Stomach (tissue), 9 donors: ENCODE data around the gene BNIP3. TPM values are rescaled to one million over a fixed set of nuclear protein-coding genes. Genes with fewer than 3 reads are reported as not detected.

Experiments
- DNase-seq, 2 donors: peaks; one replicate each; pipeline versions ENCODE4 v3.0.0 to v3.0.0-alpha.2; 2013 to 2019
- H3K27ac ChIP-seq, 5 donors: fragments of 200-600 bp in 4 of 5; sonication (generic) in 4 of 5; one replicate each; pipeline ENCODE4 v1.5.1; 2013 to 2019; ENCODE audit warnings: mild to moderate bottlenecking in 1 of 5, moderate library complexity in 1 of 5
- H3K27me3 ChIP-seq, 3 donors: fragments of 200-600 bp; sonication (generic); one replicate each; pipeline ENCODE4 v1.5.1; 2017 to 2019; ENCODE audit warnings: mixed run types in 1 of 3
- H3K36me3 ChIP-seq, 4 donors: fragments of 200-600 bp; sonication (generic); 1 replicate in 3 of 4; 2 replicates in 1 of 4; pipeline ENCODE4 v1.5.1; 2016 to 2019
- H3K4me1 ChIP-seq, 4 donors: fragments of 200-600 bp; sonication (generic); one replicate each; pipeline ENCODE4 v1.5.1; 2016 to 2019
- H3K4me3 ChIP-seq, 4 donors: fragments of 200-600 bp; sonication (generic) in 3 of 4; one replicate each; pipeline ENCODE4 v1.5.1; 2016 to 2019; ENCODE audit warnings: mild to moderate bottlenecking in 1 of 4
- H3K9me3 ChIP-seq, 4 donors: fragments of 200-600 bp; sonication (generic); one replicate each; pipeline ENCODE4 v1.5.1; 2016 to 2019
- CTCF ChIP-seq, 7 experiments: fragments of 450-650 bp in 4 of 7; fragments of 200-600 bp in 3 of 7; sonication (generic) in 3 of 7; IDR thresholded peaks; one replicate each; pipeline ENCODE4 v1.5.1; 2016 to 2019; ENCODE audit warnings: antibody characterized with exemption in 7 of 7, control low read depth in 2 of 7, mild to moderate bottlenecking in 1 of 7
- EP300 ChIP-seq: sonication (generic); formaldehyde crosslinking; IDR thresholded peaks from one replicate; pipeline ENCODE4 v1.6.1; 2017; ENCODE audit warnings: antibody characterized with exemption
- POLR2A ChIP-seq, 4 donors: fragments of 450-650 bp; IDR thresholded peaks; one replicate each; pipeline ENCODE4 v1.6.1; 2016; ENCODE audit warnings: antibody characterized with exemption in 4 of 4, control low read depth in 2 of 4, mild to moderate bottlenecking in 1 of 4, moderate library complexity in 1 of 4
- POLR2AphosphoS5 ChIP-seq, 3 donors: sonication (generic); formaldehyde crosslinking; IDR thresholded peaks; one replicate each; pipeline ENCODE4 v1.6.1; 2016; ENCODE audit warnings: antibody characterized with exemption in 3 of 3
- WGBS, 5 donors: extraction: QIAGEN DNeasy Blood & Tissue Kit in 3 of 5; methylation state at CpG; one replicate each; pipeline versions ENCODE4 v1.1.5 to v1.1.7; 2013 to 2018; 5-methylcytosine and 5-hydroxymethylcytosine counted together
- intact Hi-C: fragments of 100-400 bp; cut with DNase I; formaldehyde crosslinking; loops from one replicate; pipeline ENCODE4 v1.15.1; 2023; ENCODE audit warnings: low total_unique reads
- polyA plus RNA-seq, 3 donors: library from polyadenylated mRNA; stranded (reverse); fragments of 200-250 nt; gene quantifications; one replicate each; pipeline ENCODE4 v1.2.3, GENCODE V29; 2013
- total RNA-seq, 5 donors: library from RNA; depleted of rRNA; stranded (reverse); fragments of >200 nt; gene quantifications; one replicate each; pipeline versions ENCODE4 v1.1.0 to v1.2.3, GENCODE V29; 2014 to 2016
- donor health status: healthy with polysubstance abuse.
- donor health status: Bipolar disorder and iron deficiency.
- donor health status: healthy.

Gene BNIP3
- total and polyA plus RNA-seq, 8 donors = 9.8 to 81.7 (median 22.0) TPM

- H3K27ac ChIP-seq = no peak overlapping the region
- no peaks in the 10 kb centered on the region for H3K36me3 ChIP-seq
- no peak for TF ChIP-seq EP300
- TF ChIP-seq POLR2AphosphoS5 (IDR thresholded peaks at IDR 0.05) = no peak
- no peak for TF ChIP-seq POLR2A (IDR thresholded peaks at IDR 0.05)
- TF ChIP-seq CTCF (IDR thresholded peaks at IDR 0.05) = no peak
- H3K4me3 ChIP-seq = no peak overlapping the region
- H3K27me3 ChIP-seq = no peaks in the 10 kb centered on the region
- no peak for DNase-seq
- 93 to 96% (median 95%) methylated on average over 28 of the region's 28 CpGs for WGBS, 5 donors
- H3K9me3 ChIP-seq = peaks cover 0 to 13% (median 2%) of the 10 kb centered on the region in 4 donors
- H3K4me1 ChIP-seq = peaks cover 10 to 56% (median 33%) of the 10 kb centered on the region in 4 donors
- intact Hi-C loops = no loop called here
Observed at GRCh38 chr10:131926743-131927595, 54.8 kb downstream of the BNIP3 start.

GRCh38 chr10:131926253-131926652 lies 55.5 kb downstream of the BNIP3 start:
- H3K27ac ChIP-seq = no peak overlapping the region
- peaks cover 7 to 51% (median 30%) of the 10 kb centered on the region in 4 donors for H3K4me1 ChIP-seq
- H3K9me3 ChIP-seq = peaks cover 0 to 13% (median 2%) of the 10 kb centered on the region in 4 donors
- H3K27me3 ChIP-seq = no peaks in the 10 kb centered on the region
- TF ChIP-seq POLR2AphosphoS5 (IDR thresholded peaks at IDR 0.05) (no peak), EP300 (no peak), POLR2A (IDR thresholded peaks at IDR 0.05) (no peak), CTCF (IDR thresholded peaks at IDR 0.05) (no peak)
- WGBS, 5 donors = 96 to 100% (median 97%) methylated on average over 10 of the region's 10 CpGs
- intact Hi-C loops = no loop called here
- no peak overlapping the region for H3K4me3 ChIP-seq
- H3K36me3 ChIP-seq = no peaks in the 10 kb centered on the region
- DNase-seq = no peak

- H3K4me1 ChIP-seq = peaks cover 7 to 47% (median 30%) of the 10 kb centered on the region in 4 donors
- H3K27me3 ChIP-seq = no peaks in the 10 kb centered on the region
- H3K36me3 ChIP-seq = no peaks in the 10 kb centered on the region
- no peak overlapping the region for H3K4me3 ChIP-seq
- intact Hi-C loops = no loop called here
- WGBS, 5 donors = 93 to 97% (median 97%) methylated on average over 9 of the region's 9 CpGs
- no peak for TF ChIP-seq POLR2A (IDR thresholded peaks at IDR 0.05)
- no peak for TF ChIP-seq POLR2AphosphoS5 (IDR thresholded peaks at IDR 0.05)
- DNase-seq = no peak
- peaks cover 0 to 13% (median 2%) of the 10 kb centered on the region in 4 donors for H3K9me3 ChIP-seq
- H3K27ac ChIP-seq = no peak overlapping the region
Observed at GRCh38 chr10:131925716-131926115, 56.0 kb downstream of the BNIP3 start.

- no peak overlapping the region for H3K27ac ChIP-seq
- H3K27me3 ChIP-seq = no peaks in the 10 kb centered on the region
- TF ChIP-seq EP300 (no peak), CTCF (IDR thresholded peaks at IDR 0.05) (no peak), POLR2AphosphoS5 (IDR thresholded peaks at IDR 0.05) (no peak), POLR2A (IDR thresholded peaks at IDR 0.05) (no peak)
- DNase-seq = no peak
- no peak overlapping the region for H3K4me3 ChIP-seq
- peaks cover 7 to 41% (median 29%) of the 10 kb centered on the region in 4 donors for H3K4me1 ChIP-seq
- intact Hi-C loops = no loop called here
- H3K36me3 ChIP-seq = no peaks in the 10 kb centered on the region
- H3K9me3 ChIP-seq = peaks cover 0 to 13% (median 2%) of the 10 kb centered on the region in 4 donors
Observed at GRCh38 chr10:131925011-131925649, 56.6 kb downstream of the BNIP3 start.
